Fibroblast of peridontal ligament (primary cell): ENCODE results near the gene ST7.

Experiments used
- DNase-seq: peaks from one replicate; pipeline ENCODE4 v3.0.0-alpha.2; 2010; ENCODE audit errors: extremely low read depth

Gene ST7

GRCh38 chr7:117066668-117067067 lies 113.4 kb downstream of the ST7 start:
- peak; percentile 26 for DNase-seq

GRCh38 chr7:117067340-117067739 lies 114.0 kb downstream of the ST7 start:
- no peak for DNase-seq

GRCh38 chr7:117068511-117069145 lies 115.3 kb downstream of the ST7 start:
- no peak for DNase-seq

- DNase-seq: no peak
Measured at GRCh38 chr7:117069379-117069778, 116.1 kb downstream of the ST7 start.

GRCh38 chr7:117071551-117071950 lies 118.2 kb downstream of the ST7 start:
- peak; percentile 27 for DNase-seq

- DNase-seq: no peak
Measured at GRCh38 chr7:117072620-117073118, 119.4 kb downstream of the ST7 start.

GRCh38 chr7:117074378-117074777 lies 121.1 kb downstream of the ST7 start:
- no peak for DNase-seq

- DNase-seq: no peak
Measured at GRCh38 chr7:117075934-117076333, 122.6 kb downstream of the ST7 start.

GRCh38 chr7:117076426-117076943 lies 123.2 kb downstream of the ST7 start:
- no peak for DNase-seq

GRCh38 chr7:117077658-117078057 lies 124.4 kb downstream of the ST7 start:
- no peak for DNase-seq

- no peak for DNase-seq
Measured at GRCh38 chr7:117082647-117083046, 129.3 kb downstream of the ST7 start.

GRCh38 chr7:117083648-117084047 lies 130.3 kb downstream of the ST7 start:
- no peak for DNase-seq

- no peak for DNase-seq
Measured at GRCh38 chr7:117084286-117084685, 131.0 kb downstream of the ST7 start.

- peak; percentile 25 for DNase-seq
Measured at GRCh38 chr7:117085275-117085674, 132.0 kb downstream of the ST7 start.

GRCh38 chr7:117085769-117086463 lies 132.6 kb downstream of the ST7 start:
- DNase-seq: peak; percentile 55

- no peak for DNase-seq
Measured at GRCh38 chr7:117086788-117087187, 133.5 kb downstream of the ST7 start.

GRCh38 chr7:117087639-117088396 lies 134.5 kb downstream of the ST7 start:
- DNase-seq: no peak

GRCh38 chr7:117088623-117089194 lies 135.4 kb downstream of the ST7 start:
- DNase-seq: no peak

GRCh38 chr7:117090791-117091190 lies 137.5 kb downstream of the ST7 start:
- no peak for DNase-seq

GRCh38 chr7:117091721-117092120 lies 138.4 kb downstream of the ST7 start:
- DNase-seq: no peak

GRCh38 chr7:117092785-117093184 lies 139.5 kb downstream of the ST7 start:
- DNase-seq: peak; percentile 56

- no peak for DNase-seq
Measured at GRCh38 chr7:117094457-117094856, 141.2 kb downstream of the ST7 start.
